Ishikawa (cell line): ENCODE results near the gene PCBP3.

Source experiments
- CEBPB ChIP-seq: IDR thresholded peaks from 2 replicates; pipeline ENCODE4 v1.6.1; 2012
- CREB1 ChIP-seq: IDR thresholded peaks from 2 replicates; pipeline ENCODE4 v1.6.1; 2012; ENCODE audit warnings: low read depth
- EGR1 ChIP-seq: IDR thresholded peaks from 2 replicates; pipeline ENCODE4 v1.6.1; 2012
- EP300 ChIP-seq: IDR thresholded peaks from 2 replicates; pipeline ENCODE4 v1.6.1; 2012; ENCODE audit warnings: borderline replicate concordance
- FOXM1 ChIP-seq: IDR thresholded peaks from 2 replicates; pipeline ENCODE4 v1.6.1; 2012; ENCODE audit warnings: low read depth, borderline replicate concordance
- MAX ChIP-seq: IDR thresholded peaks from 2 replicates; pipeline ENCODE4 v1.6.1; 2012
- NFIC ChIP-seq: IDR thresholded peaks from 2 replicates; pipeline ENCODE4 v1.6.1; 2012
- RAD21 ChIP-seq: IDR thresholded peaks from 2 replicates; pipeline ENCODE4 v1.6.1; 2012; ENCODE audit warnings: low read depth
- REST ChIP-seq: IDR thresholded peaks from 2 replicates; pipeline ENCODE4 v1.6.1; 2012; ENCODE audit warnings: low read depth, mild to moderate bottlenecking
- TAF1 ChIP-seq: IDR thresholded peaks from 2 replicates; pipeline ENCODE4 v1.6.1; 2012; ENCODE audit warnings: low read depth, mild to moderate bottlenecking
- TCF12 ChIP-seq: IDR thresholded peaks from 2 replicates; pipeline ENCODE4 v1.6.1; 2012; ENCODE audit warnings: low read depth
- TEAD4 ChIP-seq: IDR thresholded peaks from 2 replicates; pipeline ENCODE4 v1.6.1; 2012
- USF1 ChIP-seq: IDR thresholded peaks from 2 replicates; pipeline ENCODE4 v1.6.1; 2012
- YY1 ChIP-seq: IDR thresholded peaks from 2 replicates; pipeline ENCODE4 v1.6.1; 2012; ENCODE audit warnings: low read depth
- ZBTB7A ChIP-seq: IDR thresholded peaks from 2 replicates; pipeline ENCODE4 v1.6.1; 2012; ENCODE audit warnings: low read depth

The PCBP3 gene

GRCh38 chr21:45882645-45883044 is 239.1 kb downstream of the PCBP3 start:
- no peak for TF ChIP-seq ZBTB7A
- no peak for TF ChIP-seq TAF1
- no peak for TF ChIP-seq TEAD4
- no peak for TF ChIP-seq YY1
- no peak for TF ChIP-seq USF1
- no peak for TF ChIP-seq EP300
- no peak for TF ChIP-seq NFIC
- TF ChIP-seq TCF12 = no peak
- no peak for TF ChIP-seq CREB1
- no peak for TF ChIP-seq REST
- no peak for TF ChIP-seq EGR1
- no peak for TF ChIP-seq FOXM1
- no peak for TF ChIP-seq CEBPB
- TF ChIP-seq MAX = no peak
- no peak for TF ChIP-seq RAD21

- TF ChIP-seq YY1 (no peak), ZBTB7A (no peak), TCF12 (no peak), CEBPB (no peak), MAX (no peak), USF1 (no peak), EGR1 (no peak), CREB1 (no peak), EP300 (no peak), REST (no peak), FOXM1 (no peak), TEAD4 (no peak), NFIC (no peak), RAD21 (no peak), TAF1 (no peak)
These were observed 239.6 kb downstream of the PCBP3 start for GRCh38 chr21:45883090-45883489.

- TF ChIP-seq CEBPB = no peak
These were observed 242.0 kb downstream of the PCBP3 start for GRCh38 chr21:45885597-45885929.

- no peak for TF ChIP-seq CREB1
- no peak for TF ChIP-seq EP300
- no peak for TF ChIP-seq TAF1
- TF ChIP-seq FOXM1 = no peak
- TF ChIP-seq USF1 = no peak
- no peak for TF ChIP-seq ZBTB7A
These were observed 243.1 kb downstream of the PCBP3 start for GRCh38 chr21:45886610-45887026.

DNA sequence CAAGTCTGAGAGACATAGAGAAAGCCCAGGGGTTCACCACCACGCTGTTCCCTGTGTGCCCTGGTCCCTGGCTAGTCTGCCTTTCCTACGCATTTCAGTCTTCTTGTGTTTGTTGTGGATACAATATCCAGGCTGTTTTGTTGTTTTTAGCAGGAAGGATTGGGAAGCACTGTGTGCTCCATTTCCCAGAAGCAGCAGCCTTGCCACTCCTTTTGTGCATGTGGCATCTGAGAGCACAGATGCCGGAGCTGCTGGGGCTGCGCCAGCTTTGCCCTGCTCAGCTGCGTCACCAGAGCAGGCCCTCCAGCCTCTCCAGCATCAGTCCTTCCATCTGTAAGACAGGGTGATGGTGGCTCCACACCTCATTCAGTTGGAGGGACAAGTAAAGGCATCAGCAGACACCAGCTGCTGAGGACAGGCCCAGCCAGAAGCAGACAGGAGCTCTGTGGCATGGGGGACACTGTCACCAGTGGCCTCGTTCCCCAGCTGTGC is 243.6 kb downstream of the PCBP3 start:
- TF ChIP-seq TEAD4 = no peak
- no peak for TF ChIP-seq EGR1
- no peak for TF ChIP-seq CREB1
- no peak for TF ChIP-seq TCF12
- TF ChIP-seq FOXM1 = no peak
- TF ChIP-seq TAF1 = no peak
- TF ChIP-seq REST = no peak
- TF ChIP-seq RAD21 = no peak
- no peak for TF ChIP-seq MAX
- no peak for TF ChIP-seq YY1
- no peak for TF ChIP-seq EP300
- no peak for TF ChIP-seq CEBPB
- no peak for TF ChIP-seq NFIC
- no peak for TF ChIP-seq USF1
- TF ChIP-seq ZBTB7A = no peak
